GM18868 (cell line): ENCODE measurements around the gene NT5DC3.

Experiments
- ATAC-seq: cut with Tn5 transposase; IDR thresholded peaks from one replicate; pipeline ENCODE4 v1.9.1; 2021; ENCODE audit warnings: mild to moderate bottlenecking, moderate library complexity; ENCODE audit not compliant: unreplicated experiment

Gene NT5DC3

DNA sequence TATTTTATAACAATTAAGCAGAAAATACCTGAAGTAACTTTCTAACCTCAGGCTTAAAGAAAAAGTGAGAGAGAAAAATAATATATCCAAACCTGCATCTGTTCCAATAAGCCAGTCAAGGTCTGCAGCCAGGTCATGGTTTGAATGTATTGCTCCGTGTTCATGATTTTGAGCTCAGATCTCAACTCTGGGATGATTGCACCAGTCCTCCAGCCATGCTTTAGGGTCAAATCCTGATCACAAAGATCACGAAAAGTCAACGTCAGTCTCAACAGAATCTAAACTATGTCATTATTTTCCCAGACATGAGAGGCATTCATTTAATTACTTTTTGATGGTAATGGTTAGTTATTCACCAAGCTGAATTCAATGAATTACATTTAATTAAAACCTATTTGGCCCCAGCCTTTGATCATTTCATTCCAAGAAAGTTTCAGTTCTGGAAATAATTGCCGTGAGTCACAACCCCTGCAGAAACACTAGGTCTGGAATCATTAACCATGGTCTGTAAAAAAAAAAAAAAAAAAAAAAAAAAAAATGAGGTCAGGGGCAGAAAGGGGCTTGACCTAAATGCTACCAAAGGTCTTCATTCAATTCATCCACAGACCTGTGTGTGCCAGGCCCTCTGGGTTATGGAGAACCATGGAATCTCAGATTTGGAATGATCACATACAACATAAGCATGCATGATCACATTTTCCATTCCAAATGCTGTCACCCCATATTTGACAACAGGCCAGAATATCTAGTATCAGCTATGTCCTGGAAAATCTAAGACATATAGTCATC lies 55.6 kb downstream of the NT5DC3 start:
- no peak for ATAC-seq

DNA sequence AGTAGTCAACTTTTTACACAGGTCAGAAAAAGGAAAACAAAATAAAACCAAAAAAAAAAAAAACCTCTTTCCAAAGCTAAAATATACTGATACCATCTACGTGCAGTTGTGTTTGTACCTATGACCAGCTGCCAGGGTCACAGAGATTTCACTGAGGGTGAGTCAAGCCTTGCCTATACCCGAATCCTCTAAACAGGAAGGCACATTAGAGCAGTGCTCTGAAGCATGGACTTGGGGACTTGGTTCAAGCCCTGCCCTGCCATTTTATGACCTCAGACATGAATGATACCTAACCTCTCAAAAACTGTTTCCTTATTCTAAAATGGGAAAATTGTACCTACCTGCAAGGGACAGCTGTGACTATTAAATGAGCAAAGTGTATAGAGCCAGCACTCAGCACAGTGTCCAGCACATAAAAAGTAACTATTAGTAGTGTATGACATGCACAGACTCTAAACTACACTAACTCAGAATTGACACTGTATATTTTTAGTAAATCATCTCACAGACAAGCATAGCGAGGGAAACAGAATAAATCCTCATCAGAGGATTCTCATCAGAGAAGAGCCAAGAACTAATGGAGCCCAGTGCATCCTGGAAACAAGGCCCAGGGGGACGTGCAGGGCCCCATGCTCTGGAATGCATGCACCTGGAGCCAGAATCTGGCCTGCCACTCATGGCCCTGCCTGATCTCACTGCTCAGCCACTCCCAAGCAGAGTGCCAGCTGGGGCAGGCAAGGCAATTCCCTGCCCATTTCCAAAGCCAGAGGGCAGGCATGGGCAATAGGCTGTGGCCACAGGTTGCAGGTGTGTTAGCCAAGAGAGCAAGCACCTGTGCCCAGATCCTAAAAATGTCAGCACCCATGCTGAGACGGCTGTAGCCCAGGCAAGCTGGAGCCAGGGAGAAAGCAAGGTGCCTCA lies 57.0 kb downstream of the NT5DC3 start:
- ATAC-seq: no peak

DNA sequence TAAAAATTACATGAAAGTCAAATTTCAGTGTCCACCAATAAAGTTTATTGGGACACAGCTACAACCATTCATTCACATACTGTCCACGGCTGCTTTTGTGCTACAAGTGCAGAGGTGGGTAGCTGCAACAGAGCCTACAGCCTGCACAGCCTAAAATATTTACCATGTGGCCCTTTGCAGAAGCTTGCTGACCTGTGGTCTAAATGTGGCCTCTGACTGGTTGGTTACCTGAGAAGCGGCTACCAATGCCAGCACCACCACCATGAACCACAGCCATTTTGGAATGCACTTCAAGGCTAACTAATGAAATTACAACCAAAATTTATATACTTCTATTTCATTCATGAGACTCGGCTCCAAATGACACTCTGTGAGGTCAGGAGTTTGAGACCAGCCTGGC lies 58.6 kb downstream of the NT5DC3 start:
- no peak for ATAC-seq

DNA sequence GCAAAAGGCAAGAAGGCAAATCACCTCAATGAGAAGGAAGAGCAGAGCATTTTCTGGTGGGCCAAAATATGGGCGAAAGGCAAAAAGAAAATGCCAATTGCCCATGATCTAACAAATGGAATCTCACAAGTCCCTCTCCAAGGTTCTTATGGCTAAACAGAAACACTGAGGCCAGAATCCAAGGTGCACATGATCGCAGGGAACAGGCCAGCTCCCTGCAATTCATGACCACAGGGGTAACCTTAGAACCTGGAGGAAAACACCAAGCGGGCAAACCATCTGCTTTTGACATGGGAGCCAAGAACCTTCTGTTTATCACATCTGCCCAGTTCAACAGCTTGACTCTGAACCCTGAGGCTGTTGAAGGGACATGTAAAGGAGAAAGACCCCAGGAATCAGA lies 60.0 kb downstream of the NT5DC3 start:
- no peak for ATAC-seq

DNA sequence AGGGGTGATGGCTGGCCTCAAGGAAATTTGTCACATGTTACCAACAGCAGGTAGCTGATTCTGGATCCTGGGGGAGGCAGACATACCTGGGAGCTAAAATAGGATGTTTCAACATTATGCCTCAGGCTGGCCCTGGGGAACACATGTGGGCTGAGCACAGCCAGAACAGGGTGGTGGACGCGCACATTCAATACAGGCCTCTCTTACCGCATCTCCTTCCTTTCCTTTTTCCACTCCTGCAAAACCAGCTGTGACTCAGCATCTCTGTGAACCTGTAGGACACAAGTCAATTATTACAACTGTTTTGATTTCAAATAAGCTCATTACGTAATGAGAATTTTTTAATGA lies 61.0 kb downstream of the NT5DC3 start:
- no peak for ATAC-seq

DNA sequence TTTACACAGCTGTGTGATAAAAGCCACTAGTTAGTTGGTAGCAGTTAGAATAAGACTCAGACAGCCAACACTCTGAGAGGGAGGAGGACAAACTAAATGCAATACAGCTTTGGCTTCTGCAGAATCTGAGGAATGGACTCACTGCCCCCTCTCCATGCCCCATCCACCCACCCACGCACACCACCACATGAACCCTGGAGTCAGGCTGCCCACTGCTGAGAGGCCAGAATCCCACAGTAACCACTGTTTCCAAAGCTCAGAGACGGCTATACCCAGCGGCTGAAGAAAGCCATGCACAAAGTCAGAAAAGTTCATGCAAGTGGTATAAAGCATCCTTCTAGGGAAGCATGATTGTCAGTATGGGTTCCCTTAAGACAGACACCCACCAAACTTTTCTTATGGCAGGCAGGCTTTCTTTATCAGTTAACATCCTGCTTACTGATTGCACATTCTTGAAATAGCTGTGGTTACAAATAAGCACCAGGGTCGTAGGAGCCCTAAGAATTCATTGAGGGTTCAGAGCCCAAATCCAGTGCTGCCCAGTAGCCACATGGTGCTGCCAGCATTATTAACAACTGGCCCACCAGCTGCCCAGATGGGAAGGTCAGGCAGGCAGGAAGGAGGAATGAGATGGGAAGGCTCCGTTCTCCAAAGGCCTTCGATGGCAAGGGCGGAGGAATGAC lies 61.5 kb downstream of the NT5DC3 start:
- no peak for ATAC-seq

DNA sequence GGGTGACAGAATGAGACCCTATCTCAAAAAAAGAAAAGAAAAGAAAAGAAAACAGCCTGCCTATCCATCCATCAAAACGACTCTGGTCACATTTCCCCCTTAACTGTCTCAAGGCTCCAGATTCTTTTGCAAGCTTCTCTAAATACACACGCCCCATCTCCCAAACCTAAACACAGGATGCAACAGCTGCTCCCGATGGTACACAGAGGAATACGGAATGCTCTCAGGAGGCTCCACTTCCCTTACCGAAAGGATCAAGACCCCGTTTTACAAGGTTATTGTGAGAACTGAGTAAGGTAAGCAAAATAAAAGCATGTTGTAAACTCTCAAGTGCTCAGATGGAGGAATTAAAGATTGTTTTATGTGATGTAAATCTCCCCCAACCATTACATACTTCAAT lies 62.3 kb downstream of the NT5DC3 start:
- no peak for ATAC-seq

DNA sequence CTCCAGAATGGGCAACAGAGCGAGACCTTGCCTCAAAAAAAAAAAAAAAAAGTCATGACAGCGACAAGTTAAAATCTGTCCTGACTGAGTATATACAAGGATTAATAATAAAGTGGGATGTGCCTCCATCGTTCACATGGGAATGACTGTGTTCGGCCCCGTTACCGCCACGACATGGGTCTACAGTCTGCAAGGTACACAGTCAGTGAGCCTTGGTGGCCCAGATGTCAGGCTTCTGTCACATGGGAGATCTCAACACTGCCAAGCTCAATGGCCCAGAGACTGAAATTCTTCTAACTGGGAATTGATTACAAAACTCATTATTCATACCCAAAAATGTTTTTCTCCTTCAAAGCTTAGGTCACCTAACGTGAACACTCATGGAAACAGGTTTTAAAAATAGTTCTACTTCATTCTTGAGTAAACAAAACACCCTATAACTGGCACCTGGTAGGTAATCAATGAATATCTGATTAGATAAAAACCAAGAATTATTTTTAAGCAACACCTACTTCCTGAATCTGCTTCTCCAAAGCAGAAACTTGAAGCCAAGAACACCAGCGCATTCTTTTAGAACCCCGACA lies 66.0 kb downstream of the NT5DC3 start:
- no peak for ATAC-seq

DNA sequence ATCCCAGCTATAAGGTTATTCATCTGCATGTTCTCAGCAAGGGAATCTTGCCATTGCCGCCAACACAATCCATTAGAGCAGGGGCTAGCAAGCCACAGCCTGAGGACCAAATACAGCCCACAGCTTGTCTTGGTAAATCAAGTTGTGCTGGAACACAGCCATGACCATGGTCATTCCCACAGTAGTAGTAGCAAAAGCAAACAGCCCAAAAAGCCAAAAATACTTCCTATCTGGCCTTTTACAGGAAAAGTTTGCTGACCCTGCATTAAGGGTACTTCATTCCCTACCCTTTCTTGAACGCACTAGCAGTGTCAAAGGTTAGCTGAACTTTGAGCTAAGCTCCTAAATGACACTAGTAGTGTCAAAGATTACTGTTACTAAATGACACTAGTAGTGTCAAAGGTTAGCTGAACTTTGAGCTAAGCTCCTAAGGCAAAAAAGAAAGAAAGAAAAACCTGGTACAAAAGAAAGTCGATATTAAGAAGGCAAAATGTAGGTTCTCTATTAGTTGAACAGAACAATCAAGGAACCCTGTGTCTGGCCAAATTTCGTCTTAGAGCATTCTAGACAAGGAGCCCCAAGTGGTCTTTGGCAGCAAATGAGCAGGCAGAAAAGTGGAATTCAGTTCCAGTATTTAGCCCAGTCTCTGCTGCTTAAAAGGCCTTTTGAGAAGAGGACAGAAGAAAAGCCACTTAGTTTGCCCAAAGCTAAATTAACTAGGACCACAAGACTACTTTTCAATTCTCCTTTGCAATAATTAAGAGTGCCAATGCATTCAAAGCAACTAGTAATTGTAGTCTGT lies 67.7 kb downstream of the NT5DC3 start:
- no peak for ATAC-seq

DNA sequence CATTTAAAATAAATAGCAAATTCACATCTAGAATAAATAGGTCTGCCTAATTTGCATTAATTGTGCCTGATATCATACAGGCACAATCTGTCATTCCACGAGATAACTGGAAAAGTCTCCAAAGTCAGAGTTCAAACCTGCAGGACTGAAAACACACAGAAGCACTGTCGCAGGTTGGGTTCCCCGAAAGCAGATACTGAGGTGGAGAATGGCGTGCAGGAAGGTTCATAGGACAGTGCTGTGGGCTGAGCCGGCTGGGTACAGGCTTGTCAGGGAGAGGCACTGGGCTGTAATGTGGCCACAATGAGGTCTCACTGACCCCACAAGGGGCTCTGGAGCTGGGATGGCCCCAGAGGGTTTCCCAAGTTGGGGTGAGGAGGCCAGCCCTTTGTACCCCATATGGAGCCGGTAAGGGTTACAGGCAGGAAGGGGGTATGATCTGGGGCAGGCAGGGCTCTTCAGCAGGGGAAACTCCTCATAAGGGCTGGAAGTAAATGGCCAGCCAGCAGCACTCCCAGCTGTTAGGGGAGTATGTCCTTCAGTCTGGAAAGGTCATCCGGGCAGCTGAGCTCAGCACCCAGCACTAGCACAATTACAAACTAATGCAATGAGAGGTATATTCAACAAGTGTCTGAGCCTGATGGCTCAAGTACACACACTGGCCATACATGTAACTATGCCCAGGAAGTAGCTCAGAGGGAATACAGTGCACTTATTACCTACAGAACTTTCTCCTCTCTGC lies 68.5 kb downstream of the NT5DC3 start:
- ATAC-seq: no peak

DNA sequence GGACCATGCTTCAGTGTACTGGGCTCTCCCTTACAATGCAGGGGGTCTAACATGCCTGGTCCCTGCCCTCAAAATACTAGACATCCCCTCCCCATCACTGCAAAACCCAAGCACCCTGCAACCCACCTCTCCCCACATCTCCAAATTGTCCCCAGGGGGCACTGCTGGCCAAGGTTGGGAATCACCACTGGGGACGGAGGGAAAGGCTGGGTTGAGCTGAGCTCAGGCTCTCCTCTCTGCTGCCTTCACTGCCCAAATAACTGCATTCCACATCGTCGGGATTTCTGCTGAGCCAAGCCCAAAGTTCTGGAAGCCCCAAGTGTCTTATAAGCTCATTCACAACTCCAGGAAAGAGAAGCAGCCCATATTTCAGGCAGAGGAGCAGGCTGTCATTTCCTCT lies 69.6 kb downstream of the NT5DC3 start:
- ATAC-seq: no peak

DNA sequence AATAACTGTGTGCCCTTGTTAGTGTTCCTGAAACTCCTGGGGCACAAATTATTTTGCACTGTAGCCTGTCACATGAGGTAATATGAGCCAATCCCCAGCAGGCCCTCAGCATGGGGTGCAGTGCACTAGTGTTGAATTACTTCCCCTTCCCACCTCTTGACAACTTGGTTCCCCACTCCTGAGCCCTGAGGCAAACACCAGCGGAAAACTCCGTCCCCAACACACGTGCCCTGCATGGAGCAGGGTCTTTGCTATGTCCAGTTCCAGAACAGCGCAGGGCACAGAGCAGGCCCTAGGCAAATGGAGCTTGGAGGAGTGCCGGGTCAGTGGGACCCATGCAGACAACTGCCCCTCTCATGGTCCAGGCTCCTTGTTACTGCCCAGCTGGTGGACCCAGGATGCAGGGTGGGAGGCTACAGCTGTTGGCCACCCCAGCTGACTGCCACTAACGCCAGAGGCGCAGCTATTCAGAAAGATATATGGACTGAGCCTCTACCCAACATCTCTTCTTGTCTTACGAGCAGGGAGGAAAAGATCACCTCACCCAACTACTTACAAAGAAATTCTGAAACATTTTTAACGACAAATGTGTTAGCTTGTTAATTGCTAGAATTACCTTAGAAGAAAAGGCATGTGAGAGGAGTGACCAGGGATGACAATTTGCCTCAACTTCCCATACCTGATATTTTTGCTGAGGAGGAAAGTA lies 71.6 kb downstream of the NT5DC3 start:
- no peak for ATAC-seq

DNA sequence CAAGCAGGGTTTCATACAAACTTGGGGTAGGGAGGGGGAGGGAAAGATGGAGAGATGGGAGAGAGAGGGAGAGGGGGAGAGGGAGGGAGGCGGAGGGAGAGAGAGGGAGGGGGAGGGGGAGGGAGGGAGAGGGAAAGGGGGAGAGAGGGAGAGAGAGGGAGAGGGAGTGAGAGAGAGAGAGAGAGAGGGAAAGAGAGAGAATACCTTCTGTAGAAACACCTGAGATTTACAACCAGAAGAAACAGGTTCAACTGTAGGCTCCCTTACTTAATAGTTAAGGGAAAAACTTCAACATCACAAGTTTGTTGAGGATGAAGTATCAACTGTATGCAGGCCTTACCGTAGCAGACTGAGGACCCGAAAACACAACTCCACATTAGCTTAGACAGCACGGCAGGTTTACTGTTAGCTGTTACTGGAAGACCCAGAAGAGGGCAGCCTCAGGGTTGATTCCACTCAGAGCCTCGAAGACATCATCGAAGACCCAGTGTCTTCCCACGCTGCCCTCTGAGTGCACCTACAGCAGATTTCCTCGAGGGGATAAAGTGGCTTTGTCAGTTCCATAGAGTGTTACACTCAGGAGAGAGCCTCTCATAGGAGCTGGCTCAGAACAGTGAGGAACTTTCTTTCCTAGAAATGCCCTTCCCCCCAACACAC lies 72.4 kb downstream of the NT5DC3 start:
- no peak for ATAC-seq

DNA sequence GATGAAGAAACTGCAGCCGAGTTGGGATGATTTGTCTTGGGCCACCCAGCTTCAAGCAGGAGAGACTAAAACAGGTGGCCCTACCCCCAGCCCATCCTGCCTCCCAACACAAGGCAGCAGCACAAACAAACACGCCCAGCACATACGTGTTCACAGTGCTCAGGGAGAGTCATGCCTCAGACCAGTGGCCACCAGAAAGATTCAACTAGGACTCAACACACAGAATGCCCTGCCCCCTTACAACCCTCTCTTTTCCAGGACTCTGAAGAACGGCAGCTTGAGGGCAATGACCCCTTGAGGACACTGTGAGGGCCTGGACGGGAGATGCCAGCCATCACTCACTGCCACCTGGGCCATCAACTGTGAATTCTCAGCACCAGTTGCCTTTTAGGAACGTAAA lies 75.0 kb downstream of the NT5DC3 start:
- no peak for ATAC-seq

DNA sequence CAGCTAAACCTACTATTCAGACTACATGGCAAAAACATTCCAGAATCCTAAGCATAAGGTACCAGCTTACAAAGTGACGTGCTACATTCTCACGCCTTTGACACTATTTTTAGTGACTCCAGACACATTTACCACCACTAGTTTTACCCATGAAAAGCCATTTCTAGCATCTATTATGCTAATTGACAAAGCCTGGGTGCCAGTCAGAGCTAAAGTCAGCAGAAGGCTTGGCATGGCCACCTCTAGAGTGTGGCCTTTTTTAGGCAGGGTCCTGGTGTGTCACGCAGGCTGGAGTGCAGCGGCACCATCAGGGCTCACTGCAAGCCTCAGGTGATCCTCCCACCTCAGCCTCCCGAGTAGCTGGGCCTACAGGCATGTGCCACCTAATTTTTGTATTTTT lies 75.7 kb downstream of the NT5DC3 start:
- ATAC-seq: no peak

DNA sequence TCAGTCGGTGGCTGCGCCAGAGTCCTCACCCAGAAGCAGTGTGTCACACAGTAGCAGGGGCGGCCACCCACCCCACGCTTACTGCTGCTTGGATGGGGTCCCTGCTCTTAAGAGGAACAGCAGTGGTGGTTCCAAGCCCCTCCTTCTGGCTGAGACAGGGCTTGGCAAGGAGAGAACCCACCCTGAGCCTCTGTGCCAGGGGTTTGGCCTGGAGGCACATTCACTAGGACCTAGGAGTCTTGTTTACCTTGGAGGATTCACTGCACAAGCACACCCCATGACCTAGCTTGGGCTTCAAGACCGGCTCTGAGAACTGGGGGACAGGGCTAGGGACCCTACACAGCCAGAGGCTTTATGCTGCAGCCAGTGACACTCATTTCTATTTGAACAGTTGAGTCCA lies 78.6 kb downstream of the NT5DC3 start:
- no peak for ATAC-seq

DNA sequence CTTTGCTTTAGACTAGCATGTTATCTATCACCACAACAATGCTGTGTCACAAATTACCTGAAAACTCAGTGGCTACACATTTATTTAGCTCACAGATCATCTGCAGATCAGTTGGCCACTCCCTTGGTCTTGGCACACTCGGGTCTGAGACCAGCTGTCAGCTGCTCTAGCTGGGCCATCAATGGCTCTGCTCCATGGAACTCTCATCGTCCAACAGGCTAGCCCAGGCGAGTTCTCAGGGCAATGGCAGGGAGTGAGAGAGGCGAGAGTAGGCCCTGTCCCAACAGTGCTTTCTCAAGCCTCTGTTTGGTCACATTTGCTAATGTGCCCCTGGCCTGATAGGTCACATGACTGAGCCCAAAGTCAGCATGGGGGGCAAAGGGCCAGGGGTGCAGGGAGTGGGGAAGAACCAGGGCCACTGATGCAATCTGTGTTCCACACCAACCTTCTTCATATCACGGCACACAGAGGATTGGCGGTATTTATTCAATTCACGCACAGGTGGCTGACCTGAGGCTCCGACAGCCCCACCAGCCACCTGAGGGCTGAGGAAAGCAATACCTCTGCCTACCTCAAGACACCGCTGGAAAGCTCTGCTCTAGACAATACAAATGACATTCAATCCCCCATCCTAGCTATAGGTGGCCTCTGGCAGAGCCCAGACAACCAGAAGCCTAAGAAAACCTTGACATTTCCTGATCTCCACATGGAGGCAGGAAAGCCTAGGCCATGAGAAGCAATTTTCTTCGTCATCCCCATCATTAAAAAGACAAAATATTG lies 82.5 kb downstream of the NT5DC3 start:
- ATAC-seq: no peak

DNA sequence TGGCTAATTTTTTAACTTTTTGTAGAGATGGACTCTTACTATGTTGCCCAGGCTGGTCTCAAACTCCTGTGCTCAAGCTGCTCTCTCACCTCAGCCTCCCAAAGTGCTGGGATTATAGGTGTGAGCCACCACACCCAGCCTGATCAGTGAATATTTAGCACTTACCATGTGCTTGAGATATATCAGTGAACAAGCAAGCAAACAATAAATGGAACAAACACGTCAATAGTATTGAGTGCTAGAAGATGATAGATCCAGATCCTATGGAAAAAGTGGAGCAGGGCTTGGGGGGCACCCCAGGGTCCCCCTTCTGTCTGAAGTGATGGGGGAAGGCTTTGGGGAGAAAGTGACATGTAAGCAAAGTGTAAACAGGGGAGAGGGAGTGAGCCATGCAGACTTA lies 83.8 kb downstream of the NT5DC3 start:
- no peak for ATAC-seq
